Lower leg skin (tissue), 4 donors: ENCODE results near the gene PLA1A. TPM values are rescaled to one million over a fixed set of nuclear protein-coding genes. Genes with fewer than 3 reads are reported as not detected.

Experiments
- DNase-seq, 2 donors: peaks; one replicate each; pipeline ENCODE4 v3.0.0-alpha.2; 2019; ENCODE audit warnings: low spot score in 2 of 2
- H3K4me3 ChIP-seq: fragments of 200-600 bp; sonication (generic); 2 replicates; pipeline ENCODE4 v1.5.1; 2017; ENCODE audit warnings: mild to moderate bottlenecking, low read depth; ENCODE audit not compliant: poor library complexity, severe bottlenecking
- CTCF ChIP-seq, 3 donors: fragments of 450-650 bp; IDR thresholded peaks; one replicate each; pipeline ENCODE4 v1.5.1; 2016; ENCODE audit warnings: antibody characterized with exemption in 3 of 3, mild to moderate bottlenecking in 3 of 3, moderate library complexity in 2 of 3
- POLR2A ChIP-seq, 2 donors: fragments of 450-650 bp; IDR thresholded peaks; one replicate each; pipeline ENCODE4 v1.6.1; 2016 to 2017; ENCODE audit warnings: antibody characterized with exemption in 2 of 2, mild to moderate bottlenecking in 1 of 2, moderate library complexity in 1 of 2
- WGBS, 2 donors: methylation state at CpG; one replicate each; pipeline ENCODE4 v1.1.5; 2018; 5-methylcytosine and 5-hydroxymethylcytosine counted together
- intact Hi-C: fragments of 100-400 bp; cut with DNase I; formaldehyde crosslinking; loops from one replicate; pipeline ENCODE4 v1.15.0; 2023; ENCODE audit warnings: low total_unique reads
- total RNA-seq, 4 donors: library from RNA; depleted of rRNA; stranded (reverse); fragments of >200 nt; gene quantifications; one replicate each; pipeline ENCODE4 v1.1.0, GENCODE V29; 2016

The PLA1A gene
- total RNA-seq, 4 donors from 2014 or later, result 0.34 to 2.6 (median 0.82) TPM

GRCh38 chr3:119636249-119636648 lies 38.6 kb downstream of the PLA1A start:
- intact Hi-C loops, result no loop called here
- H3K4me3 ChIP-seq, result no peak overlapping the region
- WGBS, 2 donors, result 20 to 23% methylated on average over 1 of the region's 1 CpG
- DNase-seq, result no peak
- TF ChIP-seq POLR2A (IDR thresholded peaks at IDR 0.05) (no peak), CTCF (IDR thresholded peaks at IDR 0.05) (no peak)

GRCh38 chr3:119636891-119637611 lies 39.4 kb downstream of the PLA1A start:
- intact Hi-C loops, result no loop called here
- WGBS, 2 donors, result 87 to 93% methylated on average over 4 of the region's 4 CpGs
- no peak overlapping the region for H3K4me3 ChIP-seq
- TF ChIP-seq CTCF (IDR thresholded peaks at IDR 0.05) (no peak), POLR2A (IDR thresholded peaks at IDR 0.05) (no peak)
- DNase-seq, result no peak

DNA sequence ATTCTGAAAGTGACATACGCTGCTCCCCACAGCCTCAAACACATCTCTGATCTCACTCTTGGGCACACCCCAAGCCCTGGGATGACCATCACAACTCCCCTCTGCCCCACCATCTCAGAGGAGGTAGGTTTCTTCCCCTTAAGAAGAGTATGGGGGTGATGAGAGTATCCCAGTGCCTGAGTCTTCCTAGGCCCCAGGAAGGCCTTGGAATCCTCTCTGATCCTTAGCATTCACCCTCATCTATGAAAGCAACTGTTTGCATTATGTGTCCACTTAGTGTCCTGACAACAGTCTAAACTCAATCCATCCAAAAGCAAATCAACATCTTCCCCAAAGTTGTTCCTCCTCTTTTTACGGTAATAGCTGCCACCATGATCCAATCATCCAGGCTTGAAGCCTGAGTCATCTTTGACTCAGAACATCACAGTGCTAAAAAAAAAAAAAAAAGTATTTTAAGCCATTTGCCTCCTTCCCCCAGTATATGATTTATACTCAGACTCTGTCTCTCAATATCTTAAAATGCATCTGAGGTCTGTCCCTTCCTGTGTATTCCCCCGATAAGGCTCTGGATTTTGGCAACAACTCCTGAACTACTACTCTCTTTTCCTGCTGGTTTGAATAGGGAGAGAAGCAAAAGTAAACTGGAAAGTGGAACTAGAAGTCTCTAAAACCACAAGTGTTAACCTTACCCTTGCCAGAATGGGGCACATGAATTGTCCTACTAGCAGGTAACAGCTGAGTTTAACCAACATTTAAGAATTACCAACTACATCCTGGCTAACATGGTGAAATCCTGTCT lies 40.2 kb downstream of the PLA1A start:
- 62% methylated on average over 3 of the region's 3 CpGs for WGBS, 2 donors
- no peak for DNase-seq
- no peak for TF ChIP-seq CTCF (IDR thresholded peaks at IDR 0.05)
- TF ChIP-seq POLR2A (IDR thresholded peaks at IDR 0.05), result no peak
- H3K4me3 ChIP-seq, result no peak overlapping the region
- intact Hi-C loops, result no loop called here

- no peak for DNase-seq
- intact Hi-C loops, result no loop called here
- no peak for TF ChIP-seq POLR2A (IDR thresholded peaks at IDR 0.05)
- no peak for TF ChIP-seq CTCF (IDR thresholded peaks at IDR 0.05)
- 85 to 89% methylated on average over 2 of the region's 2 CpGs for WGBS, 2 donors
- no peak overlapping the region for H3K4me3 ChIP-seq
These were observed 42.0 kb downstream of the PLA1A start for GRCh38 chr3:119639494-119640350.

- no peak for TF ChIP-seq CTCF (IDR thresholded peaks at IDR 0.05)
- no peak for TF ChIP-seq POLR2A (IDR thresholded peaks at IDR 0.05)
- 95 to 96% methylated on average over 2 of the region's 2 CpGs for WGBS, 2 donors
- DNase-seq, result no peak
- H3K4me3 ChIP-seq, result no peak overlapping the region
- intact Hi-C loops, result no loop called here
These were observed 43.7 kb downstream of the PLA1A start for GRCh38 chr3:119641416-119641815.
